NCI-H2196 (cell line): ENCODE results near the gene ANO4.

ENCODE experiments used
- DNase-seq: peaks from one replicate; lab custom pipeline; 2025; ENCODE audit not compliant: unreplicated experiment; lab: John Stamatoyannopoulos, UW

Gene ANO4

GRCh38 chr12:101173197-101173749 lies 378.7 kb downstream of the ANO4 start:
- DNase-seq: no peak

- DNase-seq: no peak
Measured at GRCh38 chr12:101174541-101174940, 380.0 kb downstream of the ANO4 start.
